Measurements from ENCODE around the gene ADRA2B.
"Not testable (repeated sequence)": the region's sequence is repeated elsewhere in the genome, so short reads cannot be mapped to it uniquely, and the experiment has no call there.

ADRA2B gene

DNA sequence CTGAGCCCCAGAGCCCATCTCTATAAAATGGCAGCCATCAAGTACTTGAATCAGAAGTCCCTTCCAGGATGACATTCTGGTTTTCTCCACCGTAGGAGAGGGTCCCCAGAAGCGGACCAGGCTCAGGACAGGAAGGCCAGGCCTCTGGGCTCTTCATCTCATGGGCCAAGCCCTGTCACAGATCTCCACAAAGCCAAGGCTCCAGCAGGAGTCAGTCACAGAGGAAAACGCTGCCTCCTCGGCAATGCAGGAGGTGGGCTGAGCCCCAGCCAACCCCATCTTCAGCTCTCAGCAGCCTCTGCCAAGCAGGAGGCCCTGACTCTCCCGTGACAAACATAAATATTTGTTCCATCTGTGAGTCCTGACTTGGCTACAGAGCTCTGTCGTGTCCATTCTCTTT is 42.2 kb downstream of the ADRA2B start:
- no peak overlapping the region for H3K9ac ChIP-seq
- H3K27ac ChIP-seq = no peak overlapping the region
- no peaks in the 10 kb centered on the region for H3K4me1 ChIP-seq
- no peak overlapping the region for H3K4me3 ChIP-seq (ENCODE audit: low read depth, low read length)
- no peaks in the 10 kb centered on the region for H3K79me2 ChIP-seq
- no peak overlapping the region for H3K4me2 ChIP-seq (ENCODE audit: low read length)
- TF ChIP-seq, protein P1, sequence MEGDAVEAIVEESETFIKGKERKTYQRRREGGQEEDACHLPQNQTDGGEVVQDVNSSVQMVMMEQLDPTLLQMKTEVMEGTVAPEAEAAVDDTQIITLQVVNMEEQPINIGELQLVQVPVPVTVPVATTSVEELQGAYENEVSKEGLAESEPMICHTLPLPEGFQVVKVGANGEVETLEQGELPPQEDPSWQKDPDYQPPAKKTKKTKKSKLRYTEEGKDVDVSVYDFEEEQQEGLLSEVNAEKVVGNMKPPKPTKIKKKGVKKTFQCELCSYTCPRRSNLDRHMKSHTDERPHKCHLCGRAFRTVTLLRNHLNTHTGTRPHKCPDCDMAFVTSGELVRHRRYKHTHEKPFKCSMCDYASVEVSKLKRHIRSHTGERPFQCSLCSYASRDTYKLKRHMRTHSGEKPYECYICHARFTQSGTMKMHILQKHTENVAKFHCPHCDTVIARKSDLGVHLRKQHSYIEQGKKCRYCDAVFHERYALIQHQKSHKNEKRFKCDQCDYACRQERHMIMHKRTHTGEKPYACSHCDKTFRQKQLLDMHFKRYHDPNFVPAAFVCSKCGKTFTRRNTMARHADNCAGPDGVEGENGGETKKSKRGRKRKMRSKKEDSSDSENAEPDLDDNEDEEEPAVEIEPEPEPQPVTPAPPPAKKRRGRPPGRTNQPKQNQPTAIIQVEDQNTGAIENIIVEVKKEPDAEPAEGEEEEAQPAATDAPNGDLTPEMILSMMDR (IDR thresholded peaks at IDR 0.05) = no peak
- H3K9me3 ChIP-seq (ENCODE audit: control insufficient read depth, low read length) = no peaks in the 10 kb centered on the region
- no peaks in the 10 kb centered on the region for H3K36me3 ChIP-seq (ENCODE audit: control insufficient read depth, insufficient read depth, low read length)
- no peak overlapping the region for H2AFZ ChIP-seq
- H3K27me3 ChIP-seq (ENCODE audit: control insufficient read depth, insufficient read depth, low read length) = no peaks in the 10 kb centered on the region

GRCh38 chr2:96073170-96073775 is 43.1 kb downstream of the ADRA2B start:
- no peaks in the 10 kb centered on the region for H3K9me3 ChIP-seq (ENCODE audit: control insufficient read depth, low read length)
- H3K9ac ChIP-seq = no peak overlapping the region
- no peak overlapping the region for H2AFZ ChIP-seq
- H3K4me2 ChIP-seq (ENCODE audit: low read length) = no peak overlapping the region
- H3K27me3 ChIP-seq (ENCODE audit: control insufficient read depth, insufficient read depth, low read length) = no peaks in the 10 kb centered on the region
- H3K4me3 ChIP-seq (ENCODE audit: low read depth, low read length) = no peak overlapping the region
- TF ChIP-seq, protein P1 (IDR thresholded peaks at IDR 0.05) = no peak
- H3K4me1 ChIP-seq = no peaks in the 10 kb centered on the region
- H3K27ac ChIP-seq = no peak overlapping the region
- no peaks in the 10 kb centered on the region for H3K36me3 ChIP-seq (ENCODE audit: control insufficient read depth, insufficient read depth, low read length)
- H3K79me2 ChIP-seq = no peaks in the 10 kb centered on the region

- Histone ChIP-seq H3K9ac (no peak overlapping the region), H2AFZ (no peak overlapping the region), H3K4me3 (ENCODE audit: low read depth, low read length) (no peak overlapping the region), H3K9me3 (ENCODE audit: control insufficient read depth, low read length) (no peaks in the 10 kb centered on the region), H3K27me3 (ENCODE audit: control insufficient read depth, insufficient read depth, low read length) (no peaks in the 10 kb centered on the region), H3K4me1 (no peaks in the 10 kb centered on the region), H3K36me3 (ENCODE audit: control insufficient read depth, insufficient read depth, low read length) (no peaks in the 10 kb centered on the region), H3K4me2 (ENCODE audit: low read length) (no peak overlapping the region), H3K79me2 (no peaks in the 10 kb centered on the region), H3K27ac (no peak overlapping the region)
- TF ChIP-seq, protein P1 (IDR thresholded peaks at IDR 0.05) = no peak
Measured at GRCh38 chr2:96072746-96073145, 43.6 kb downstream of the ADRA2B start.

- H3K9ac ChIP-seq; H3K27me3 ChIP-seq (ENCODE audit: control insufficient read depth, insufficient read depth, low read length); H3K27ac ChIP-seq; H3K36me3 ChIP-seq (ENCODE audit: control insufficient read depth, insufficient read depth, low read length); H3K4me3 ChIP-seq (ENCODE audit: low read depth, low read length); H3K9me3 ChIP-seq (ENCODE audit: control insufficient read depth, low read length); H3K4me1 ChIP-seq; H2AFZ ChIP-seq; H3K4me2 ChIP-seq (ENCODE audit: low read length); H3K79me2 ChIP-seq: not testable (repeated sequence)
Measured at GRCh38 chr2:96071977-96072491, 44.3 kb downstream of the ADRA2B start.

GRCh38 chr2:96071087-96071976 is 45.0 kb downstream of the ADRA2B start:
- H3K4me3 ChIP-seq (ENCODE audit: low read depth, low read length); H2AFZ ChIP-seq; H3K36me3 ChIP-seq (ENCODE audit: control insufficient read depth, insufficient read depth, low read length); H3K79me2 ChIP-seq; H3K4me1 ChIP-seq; H3K27me3 ChIP-seq (ENCODE audit: control insufficient read depth, insufficient read depth, low read length); H3K9me3 ChIP-seq (ENCODE audit: control insufficient read depth, low read length); H3K4me2 ChIP-seq (ENCODE audit: low read length); H3K9ac ChIP-seq; H3K27ac ChIP-seq: not testable (repeated sequence)

DNA sequence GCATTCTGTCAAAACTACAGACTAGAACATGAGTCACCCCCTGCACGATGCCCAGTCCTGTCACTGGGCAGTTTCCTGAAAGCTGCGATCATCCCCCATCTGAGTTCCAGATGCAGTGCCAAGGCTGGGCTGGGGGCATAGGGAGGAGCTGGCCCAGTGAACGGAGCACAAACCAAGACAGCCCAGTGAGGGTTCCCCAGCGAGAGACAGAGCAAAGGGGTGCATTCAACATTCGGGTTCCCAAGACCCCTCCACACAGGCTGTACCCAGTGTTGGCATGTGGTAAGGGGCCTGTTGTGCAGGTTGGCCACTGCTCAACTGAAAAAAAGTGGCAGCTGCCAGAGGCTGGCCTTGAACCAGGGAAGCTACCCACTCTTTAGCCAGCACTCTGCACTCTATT is 46.0 kb downstream of the ADRA2B start:
- not testable (repeated sequence) for H3K4me2 ChIP-seq (ENCODE audit: low read length); H3K27ac ChIP-seq; H3K79me2 ChIP-seq; H3K4me1 ChIP-seq; H3K4me3 ChIP-seq (ENCODE audit: low read depth, low read length); H3K9me3 ChIP-seq (ENCODE audit: control insufficient read depth, low read length); H3K36me3 ChIP-seq (ENCODE audit: control insufficient read depth, insufficient read depth, low read length); H3K27me3 ChIP-seq (ENCODE audit: control insufficient read depth, insufficient read depth, low read length); H3K9ac ChIP-seq; H2AFZ ChIP-seq

DNA sequence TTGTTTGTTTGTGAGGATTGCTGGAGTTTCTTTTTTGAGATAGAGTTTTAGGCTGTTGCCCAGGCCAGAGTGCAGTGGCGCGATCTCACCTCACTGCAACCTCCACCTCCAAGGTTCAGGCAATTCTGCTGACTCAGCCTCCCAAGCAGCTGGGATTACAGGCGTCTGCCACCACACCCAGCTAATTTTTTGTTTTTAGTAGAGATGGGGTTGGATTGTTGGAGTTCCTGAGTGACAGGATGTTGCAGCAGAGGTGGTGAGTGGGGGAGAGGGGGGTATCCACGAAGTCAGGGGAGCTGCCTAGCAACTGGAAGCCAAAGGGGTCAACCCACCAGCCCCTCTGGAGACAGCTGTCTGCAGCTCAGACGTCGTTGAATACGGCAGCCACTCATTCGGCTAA is 46.5 kb downstream of the ADRA2B start:
- H2AFZ ChIP-seq; H3K27ac ChIP-seq; H3K4me3 ChIP-seq (ENCODE audit: low read depth, low read length); H3K9ac ChIP-seq; H3K27me3 ChIP-seq (ENCODE audit: control insufficient read depth, insufficient read depth, low read length); H3K36me3 ChIP-seq (ENCODE audit: control insufficient read depth, insufficient read depth, low read length); H3K4me2 ChIP-seq (ENCODE audit: low read length); H3K9me3 ChIP-seq (ENCODE audit: control insufficient read depth, low read length); H3K79me2 ChIP-seq; H3K4me1 ChIP-seq: not testable (repeated sequence)

DNA sequence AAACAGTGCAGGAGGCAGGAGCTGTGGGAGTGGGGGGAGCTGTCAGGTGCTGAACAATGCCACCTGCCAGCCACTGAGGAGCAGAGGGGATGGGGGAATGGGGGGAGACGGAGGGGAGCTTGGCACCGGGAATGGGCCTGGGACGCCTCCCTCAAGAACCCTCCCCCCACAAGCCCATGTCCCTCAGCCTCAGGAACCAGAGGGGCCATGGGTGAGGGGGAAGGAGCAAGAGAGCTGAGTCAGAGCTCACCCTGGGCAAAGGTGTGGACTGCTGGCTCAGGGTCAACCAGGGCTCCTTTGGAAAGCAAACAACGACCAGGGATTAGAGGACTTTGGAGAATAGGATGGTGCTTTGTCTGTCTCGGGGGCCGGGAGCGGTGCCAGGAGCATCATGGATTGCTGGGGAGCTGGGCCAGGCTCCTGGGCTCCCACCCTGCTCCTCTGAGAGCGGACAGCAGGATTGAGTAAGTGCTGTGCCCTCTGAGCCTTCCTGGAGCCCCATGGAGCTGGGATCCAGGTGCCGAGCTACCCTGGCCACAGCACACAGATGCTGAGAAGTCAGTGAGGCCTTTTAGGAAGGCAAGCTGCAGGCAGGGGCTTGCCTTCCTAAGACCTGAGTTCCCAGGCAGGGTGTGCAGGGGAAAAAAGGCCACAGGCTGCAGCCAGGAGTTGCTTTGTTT is 48.3 kb downstream of the ADRA2B start:
- H3K4me2 ChIP-seq (ENCODE audit: low read length); H3K79me2 ChIP-seq; H3K4me3 ChIP-seq (ENCODE audit: low read depth, low read length); H3K9ac ChIP-seq; H3K27me3 ChIP-seq (ENCODE audit: control insufficient read depth, insufficient read depth, low read length); H3K27ac ChIP-seq; H3K9me3 ChIP-seq (ENCODE audit: control insufficient read depth, low read length); H3K4me1 ChIP-seq; H3K36me3 ChIP-seq (ENCODE audit: control insufficient read depth, insufficient read depth, low read length); H2AFZ ChIP-seq: not testable (repeated sequence)
